ENCODE measurements around the gene ERBB4. TPM values are rescaled to one million over a fixed set of nuclear protein-coding genes. Genes with fewer than 3 reads are reported as not detected.

Gene ERBB4
- total and polyA plus RNA-seq, 2 of the 8 experiments (the other 6 are each of a cell fraction or from before 2014, with no cell fraction given) = 0.34 to 1.3 TPM

GRCh38 chr2:211996857-211997256 lies 541.7 kb downstream of the ERBB4 start (continued):
- TF ChIP-seq, protein P1, sequence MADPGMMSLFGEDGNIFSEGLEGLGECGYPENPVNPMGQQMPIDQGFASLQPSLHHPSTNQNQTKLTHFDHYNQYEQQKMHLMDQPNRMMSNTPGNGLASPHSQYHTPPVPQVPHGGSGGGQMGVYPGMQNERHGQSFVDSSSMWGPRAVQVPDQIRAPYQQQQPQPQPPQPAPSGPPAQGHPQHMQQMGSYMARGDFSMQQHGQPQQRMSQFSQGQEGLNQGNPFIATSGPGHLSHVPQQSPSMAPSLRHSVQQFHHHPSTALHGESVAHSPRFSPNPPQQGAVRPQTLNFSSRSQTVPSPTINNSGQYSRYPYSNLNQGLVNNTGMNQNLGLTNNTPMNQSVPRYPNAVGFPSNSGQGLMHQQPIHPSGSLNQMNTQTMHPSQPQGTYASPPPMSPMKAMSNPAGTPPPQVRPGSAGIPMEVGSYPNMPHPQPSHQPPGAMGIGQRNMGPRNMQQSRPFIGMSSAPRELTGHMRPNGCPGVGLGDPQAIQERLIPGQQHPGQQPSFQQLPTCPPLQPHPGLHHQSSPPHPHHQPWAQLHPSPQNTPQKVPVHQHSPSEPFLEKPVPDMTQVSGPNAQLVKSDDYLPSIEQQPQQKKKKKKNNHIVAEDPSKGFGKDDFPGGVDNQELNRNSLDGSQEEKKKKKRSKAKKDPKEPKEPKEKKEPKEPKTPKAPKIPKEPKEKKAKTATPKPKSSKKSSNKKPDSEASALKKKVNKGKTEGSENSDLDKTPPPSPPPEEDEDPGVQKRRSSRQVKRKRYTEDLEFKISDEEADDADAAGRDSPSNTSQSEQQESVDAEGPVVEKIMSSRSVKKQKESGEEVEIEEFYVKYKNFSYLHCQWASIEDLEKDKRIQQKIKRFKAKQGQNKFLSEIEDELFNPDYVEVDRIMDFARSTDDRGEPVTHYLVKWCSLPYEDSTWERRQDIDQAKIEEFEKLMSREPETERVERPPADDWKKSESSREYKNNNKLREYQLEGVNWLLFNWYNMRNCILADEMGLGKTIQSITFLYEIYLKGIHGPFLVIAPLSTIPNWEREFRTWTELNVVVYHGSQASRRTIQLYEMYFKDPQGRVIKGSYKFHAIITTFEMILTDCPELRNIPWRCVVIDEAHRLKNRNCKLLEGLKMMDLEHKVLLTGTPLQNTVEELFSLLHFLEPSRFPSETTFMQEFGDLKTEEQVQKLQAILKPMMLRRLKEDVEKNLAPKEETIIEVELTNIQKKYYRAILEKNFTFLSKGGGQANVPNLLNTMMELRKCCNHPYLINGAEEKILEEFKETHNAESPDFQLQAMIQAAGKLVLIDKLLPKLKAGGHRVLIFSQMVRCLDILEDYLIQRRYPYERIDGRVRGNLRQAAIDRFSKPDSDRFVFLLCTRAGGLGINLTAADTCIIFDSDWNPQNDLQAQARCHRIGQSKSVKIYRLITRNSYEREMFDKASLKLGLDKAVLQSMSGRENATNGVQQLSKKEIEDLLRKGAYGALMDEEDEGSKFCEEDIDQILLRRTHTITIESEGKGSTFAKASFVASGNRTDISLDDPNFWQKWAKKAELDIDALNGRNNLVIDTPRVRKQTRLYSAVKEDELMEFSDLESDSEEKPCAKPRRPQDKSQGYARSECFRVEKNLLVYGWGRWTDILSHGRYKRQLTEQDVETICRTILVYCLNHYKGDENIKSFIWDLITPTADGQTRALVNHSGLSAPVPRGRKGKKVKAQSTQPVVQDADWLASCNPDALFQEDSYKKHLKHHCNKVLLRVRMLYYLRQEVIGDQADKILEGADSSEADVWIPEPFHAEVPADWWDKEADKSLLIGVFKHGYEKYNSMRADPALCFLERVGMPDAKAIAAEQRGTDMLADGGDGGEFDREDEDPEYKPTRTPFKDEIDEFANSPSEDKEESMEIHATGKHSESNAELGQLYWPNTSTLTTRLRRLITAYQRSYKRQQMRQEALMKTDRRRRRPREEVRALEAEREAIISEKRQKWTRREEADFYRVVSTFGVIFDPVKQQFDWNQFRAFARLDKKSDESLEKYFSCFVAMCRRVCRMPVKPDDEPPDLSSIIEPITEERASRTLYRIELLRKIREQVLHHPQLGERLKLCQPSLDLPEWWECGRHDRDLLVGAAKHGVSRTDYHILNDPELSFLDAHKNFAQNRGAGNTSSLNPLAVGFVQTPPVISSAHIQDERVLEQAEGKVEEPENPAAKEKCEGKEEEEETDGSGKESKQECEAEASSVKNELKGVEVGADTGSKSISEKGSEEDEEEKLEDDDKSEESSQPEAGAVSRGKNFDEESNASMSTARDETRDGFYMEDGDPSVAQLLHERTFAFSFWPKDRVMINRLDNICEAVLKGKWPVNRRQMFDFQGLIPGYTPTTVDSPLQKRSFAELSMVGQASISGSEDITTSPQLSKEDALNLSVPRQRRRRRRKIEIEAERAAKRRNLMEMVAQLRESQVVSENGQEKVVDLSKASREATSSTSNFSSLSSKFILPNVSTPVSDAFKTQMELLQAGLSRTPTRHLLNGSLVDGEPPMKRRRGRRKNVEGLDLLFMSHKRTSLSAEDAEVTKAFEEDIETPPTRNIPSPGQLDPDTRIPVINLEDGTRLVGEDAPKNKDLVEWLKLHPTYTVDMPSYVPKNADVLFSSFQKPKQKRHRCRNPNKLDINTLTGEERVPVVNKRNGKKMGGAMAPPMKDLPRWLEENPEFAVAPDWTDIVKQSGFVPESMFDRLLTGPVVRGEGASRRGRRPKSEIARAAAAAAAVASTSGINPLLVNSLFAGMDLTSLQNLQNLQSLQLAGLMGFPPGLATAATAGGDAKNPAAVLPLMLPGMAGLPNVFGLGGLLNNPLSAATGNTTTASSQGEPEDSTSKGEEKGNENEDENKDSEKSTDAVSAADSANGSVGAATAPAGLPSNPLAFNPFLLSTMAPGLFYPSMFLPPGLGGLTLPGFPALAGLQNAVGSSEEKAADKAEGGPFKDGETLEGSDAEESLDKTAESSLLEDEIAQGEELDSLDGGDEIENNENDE (IDR thresholded peaks at IDR 0.05; ENCODE audit: insufficient replicate concordance, low read length) = no peak
- TF ChIP-seq JUN (IDR thresholded peaks at IDR 0.05; ENCODE audit: low read depth, low read length) (no peak), RBBP5 (IDR thresholded peaks at IDR 0.05; ENCODE audit: borderline replicate concordance, low read depth, low read length) (no peak), RAD21 (IDR thresholded peaks at IDR 0.05 in 1 of 2, conservative IDR thresholded peaks at IDR 0.05 in 1 of 2; ENCODE audit: low read depth in 2 of 2, low read length in 2 of 2) (no peak), JUND (IDR thresholded peaks at IDR 0.05; ENCODE audit: low read length) (no peak), CTCF (IDR thresholded peaks at IDR 0.05; ENCODE audit: control extremely low read depth in 1 of 3, insufficient read depth in 1 of 3, low read depth in 1 of 3, low read length in 3 of 3) (no peak), TAF1 (IDR thresholded peaks at IDR 0.05; ENCODE audit: low read depth, low read length) (no peak)
